HAP-1 (cell line): ENCODE results near the gene CACNA1I.

Source experiments
- DNase-seq, 2 experiments: peaks; one replicate each; pipeline ENCODE4 v3.0.0-alpha.2; 2016 to 2020; ENCODE audit warnings: low spot score in 2 of 2
- H3K27me3 ChIP-seq: fragments of 250-450 bp; sonication (Bioruptor Pico); 2 replicates; pipeline ENCODE4 v1.5.1; 2020; ENCODE audit warnings: low read depth, mild to moderate bottlenecking, moderate library complexity
- H3K36me3 ChIP-seq: fragments of 250-450 bp; sonication (Bioruptor Pico); replicated peaks from 2 replicates; pipeline ENCODE4 v1.5.1; 2020; ENCODE audit warnings: mild to moderate bottlenecking
- H3K4me1 ChIP-seq: fragments of 250-450 bp; sonication (Bioruptor Pico); 2 replicates; pipeline ENCODE4 v1.5.1; 2020; ENCODE audit warnings: mild to moderate bottlenecking
- H3K4me3 ChIP-seq: fragments of 250-450 bp; sonication (Bioruptor Pico); 2 replicates; pipeline ENCODE4 v1.5.1; 2020; ENCODE audit warnings: mild to moderate bottlenecking, moderate library complexity
- H3K9me3 ChIP-seq: fragments of 250-450 bp; sonication (Bioruptor Pico); 2 replicates; pipeline ENCODE4 v1.5.1; 2020; ENCODE audit warnings: mild to moderate bottlenecking, moderate library complexity
- in situ Hi-C: fragments of 300-500 bp; cut with MboI; formaldehyde crosslinking; loops from 3 replicates; pipeline ENCODE4 v1.14.3; 2020; ENCODE audit warnings: low sequenced_read_pairs, inconsistent platforms, mixed read lengths

CACNA1I gene

DNA sequence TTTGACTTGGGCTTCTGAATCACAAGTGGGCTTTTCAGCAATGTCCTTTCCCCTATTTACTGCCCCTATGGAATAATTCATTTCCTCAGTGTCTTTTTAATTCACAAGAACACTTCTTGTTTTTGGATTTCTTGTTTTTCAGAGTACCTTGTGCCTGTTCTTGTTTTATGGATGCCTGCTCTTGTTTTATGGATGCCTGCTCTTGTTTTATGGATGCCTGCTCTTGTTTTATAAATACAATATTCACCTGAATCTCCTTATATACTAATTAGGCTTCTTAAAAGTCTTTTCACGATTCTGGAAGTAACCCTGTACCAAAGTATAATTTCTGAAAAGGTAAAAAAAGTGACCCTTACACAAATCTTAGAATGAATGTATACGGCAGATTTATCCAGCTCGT is 32.8 kb downstream of the CACNA1I start:
- Histone ChIP-seq H3K36me3 (no peaks in the 10 kb centered on the region), H3K4me1 (no peaks in the 10 kb centered on the region), H3K9me3 (peaks cover 6% of the 10 kb centered on the region), H3K4me3 (no peak overlapping the region), H3K27me3 (peaks cover 16% of the 10 kb centered on the region)
- in situ Hi-C loops, result no loop called here
- no peak for DNase-seq

DNA sequence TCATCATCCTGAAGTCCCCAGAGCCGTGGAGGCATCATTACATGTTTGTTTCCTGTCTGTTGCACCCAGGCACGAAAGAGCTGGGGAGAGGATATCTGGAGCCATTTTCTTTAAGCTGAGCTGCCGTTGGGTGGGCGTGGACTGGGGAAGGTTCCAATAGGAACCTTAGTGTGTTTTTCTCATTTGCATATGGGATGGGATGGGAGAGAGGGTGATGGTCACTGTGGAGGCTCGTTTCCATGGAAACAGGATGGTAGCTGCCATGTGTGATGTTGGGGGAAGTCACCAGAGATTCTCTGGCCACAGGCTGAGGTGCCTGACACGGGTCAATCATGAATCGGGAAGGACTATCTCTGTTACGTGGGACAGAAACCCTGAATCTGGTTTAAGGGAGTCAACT is 39.7 kb downstream of the CACNA1I start:
- H3K27me3 ChIP-seq, result peaks cover under 1% of the 10 kb centered on the region
- no peaks in the 10 kb centered on the region for H3K36me3 ChIP-seq
- no peaks in the 10 kb centered on the region for H3K4me1 ChIP-seq
- H3K9me3 ChIP-seq, result no peaks in the 10 kb centered on the region
- in situ Hi-C loops, result no loop called here
- H3K4me3 ChIP-seq, result no peak overlapping the region
- no peak for DNase-seq

DNA sequence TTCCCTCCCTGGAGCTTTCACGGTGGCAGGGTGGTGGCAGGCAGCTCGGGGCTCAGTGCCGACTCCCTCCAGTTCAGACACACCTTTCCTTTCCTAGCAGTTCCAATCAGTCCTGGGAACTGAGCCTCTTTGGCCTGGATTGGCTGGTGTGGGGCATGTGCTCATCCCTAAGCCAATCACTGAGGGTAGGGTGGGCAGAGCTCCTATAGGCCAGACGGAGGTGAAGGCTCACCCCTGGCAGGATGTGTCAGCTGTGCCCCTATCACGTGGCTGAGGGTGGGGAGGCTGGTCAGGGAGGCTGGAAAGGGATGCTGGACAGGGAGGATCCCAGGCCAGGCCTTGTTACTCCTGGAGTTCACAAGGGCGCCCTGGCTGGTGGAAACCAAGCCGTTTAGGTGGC is 40.2 kb downstream of the CACNA1I start:
- Histone ChIP-seq H3K27me3 (peaks cover 5% of the 10 kb centered on the region), H3K4me1 (no peaks in the 10 kb centered on the region), H3K9me3 (no peaks in the 10 kb centered on the region), H3K36me3 (no peaks in the 10 kb centered on the region), H3K4me3 (no peak overlapping the region)
- in situ Hi-C loops, result no loop called here
- DNase-seq, result no peak

DNA sequence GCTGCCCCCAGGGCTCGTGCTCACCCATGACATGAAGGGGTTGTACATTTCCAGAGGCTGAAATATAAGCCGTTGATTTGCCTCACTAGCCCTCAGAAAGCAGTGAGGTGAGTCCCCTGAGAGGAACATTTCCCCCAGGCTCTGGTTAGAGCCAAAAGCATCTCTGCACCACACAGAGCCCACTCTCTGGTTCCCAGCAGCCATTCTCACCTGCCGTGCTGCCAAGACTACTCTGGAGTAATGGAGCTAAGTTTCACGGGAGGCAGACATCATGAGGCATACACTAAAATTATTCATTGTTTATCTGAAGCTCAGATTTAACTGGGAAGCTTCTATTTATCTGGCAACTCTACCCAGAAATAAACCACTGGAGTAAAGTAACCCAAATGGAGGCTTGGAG is 40.8 kb downstream of the CACNA1I start:
- no peak for DNase-seq
- no peaks in the 10 kb centered on the region for H3K9me3 ChIP-seq
- no peak overlapping the region for H3K4me3 ChIP-seq
- H3K4me1 ChIP-seq, result no peaks in the 10 kb centered on the region
- H3K27me3 ChIP-seq, result peaks cover 10% of the 10 kb centered on the region
- H3K36me3 ChIP-seq, result no peaks in the 10 kb centered on the region
- in situ Hi-C loops, result no loop called here

DNA sequence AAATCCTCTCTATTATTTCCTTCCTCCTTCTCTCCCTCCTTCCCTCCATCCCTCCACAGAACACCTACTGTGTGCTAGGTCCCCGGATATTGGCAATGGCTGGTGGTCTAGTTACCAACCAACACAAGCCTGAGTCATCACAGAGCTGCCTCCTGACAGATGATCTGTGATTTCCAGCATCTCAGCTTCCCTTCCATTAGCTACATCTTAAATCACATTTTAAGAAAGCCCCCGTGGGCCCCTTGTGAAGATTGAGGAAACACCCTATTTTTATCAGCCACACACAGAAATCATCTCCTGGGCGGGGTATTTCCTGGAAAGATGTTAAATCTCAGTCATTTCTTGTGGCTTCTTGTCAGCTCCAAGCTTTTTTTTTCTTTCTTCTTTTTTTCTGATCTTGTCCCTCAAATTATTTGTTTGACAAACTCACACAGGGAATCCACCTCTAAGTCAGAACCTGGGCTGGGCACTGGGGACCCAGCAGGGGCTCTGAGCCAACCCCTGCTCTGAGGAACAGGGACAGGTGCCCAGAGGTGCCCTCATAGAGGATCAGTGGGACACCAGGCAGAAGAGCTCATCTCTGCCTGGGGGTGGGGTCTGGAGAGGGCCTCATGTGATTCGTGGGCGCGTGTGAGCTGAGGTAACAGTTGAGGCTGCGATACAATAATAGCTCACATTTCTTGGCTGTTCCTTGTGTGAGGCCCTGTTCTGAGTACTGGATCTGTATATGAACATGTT is 42.4 kb downstream of the CACNA1I start:
- no peaks in the 10 kb centered on the region for H3K9me3 ChIP-seq
- in situ Hi-C loops, result no loop called here
- H3K27me3 ChIP-seq, result peaks cover 13% of the 10 kb centered on the region
- no peak overlapping the region for H3K4me3 ChIP-seq
- H3K4me1 ChIP-seq, result no peaks in the 10 kb centered on the region
- no peak for DNase-seq
- H3K36me3 ChIP-seq, result no peaks in the 10 kb centered on the region

DNA sequence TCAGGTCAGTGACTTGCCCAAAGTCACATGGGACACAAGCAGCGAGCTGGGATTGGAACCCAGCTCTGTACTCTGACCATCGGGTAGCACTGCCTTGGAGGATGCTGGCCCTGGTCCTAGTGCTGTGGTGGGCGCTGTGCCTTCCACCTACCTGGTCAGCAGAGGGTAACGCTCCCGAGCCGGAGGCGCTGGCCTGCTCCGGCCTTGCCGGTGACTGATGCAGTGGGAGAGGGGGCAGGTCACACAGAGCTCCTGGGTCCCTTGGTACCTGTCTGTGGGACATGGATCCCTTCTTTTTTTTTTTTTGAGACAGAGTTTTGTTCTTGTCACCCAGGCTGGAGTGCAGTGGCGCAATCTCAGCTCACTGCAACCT is 43.0 kb downstream of the CACNA1I start:
- Histone ChIP-seq H3K27me3 (peaks cover 13% of the 10 kb centered on the region), H3K4me3 (no peak overlapping the region)
- in situ Hi-C loops, result no loop called here

DNA sequence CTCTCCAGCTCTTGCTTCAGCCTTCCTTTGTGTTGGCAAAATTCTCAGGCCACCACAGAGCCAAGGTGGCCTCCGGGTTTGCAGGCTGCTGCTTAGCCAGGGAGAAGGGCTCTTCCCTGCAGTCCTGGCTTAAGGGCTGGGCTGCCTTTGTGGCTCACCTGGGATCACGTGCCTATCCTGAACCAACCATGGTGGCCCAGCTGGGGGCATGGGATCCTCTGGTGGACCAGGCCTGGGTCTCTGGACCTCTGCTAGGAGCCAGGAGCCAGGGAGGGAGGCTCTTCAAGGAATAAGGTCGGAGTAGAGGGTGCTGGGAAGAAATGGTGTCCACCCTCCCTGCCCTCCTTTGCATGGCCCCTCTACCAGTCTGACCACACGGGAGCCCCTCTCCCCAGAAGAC is 43.9 kb downstream of the CACNA1I start:
- Histone ChIP-seq H3K27me3 (peaks cover 13% of the 10 kb centered on the region), H3K9me3 (no peaks in the 10 kb centered on the region)

More for the DNA sequence above, 43.0 kb downstream of the CACNA1I start:
- no peak for DNase-seq
- H3K9me3 ChIP-seq, result no peaks in the 10 kb centered on the region
- H3K36me3 ChIP-seq, result no peaks in the 10 kb centered on the region
- H3K4me1 ChIP-seq, result no peaks in the 10 kb centered on the region

DNA sequence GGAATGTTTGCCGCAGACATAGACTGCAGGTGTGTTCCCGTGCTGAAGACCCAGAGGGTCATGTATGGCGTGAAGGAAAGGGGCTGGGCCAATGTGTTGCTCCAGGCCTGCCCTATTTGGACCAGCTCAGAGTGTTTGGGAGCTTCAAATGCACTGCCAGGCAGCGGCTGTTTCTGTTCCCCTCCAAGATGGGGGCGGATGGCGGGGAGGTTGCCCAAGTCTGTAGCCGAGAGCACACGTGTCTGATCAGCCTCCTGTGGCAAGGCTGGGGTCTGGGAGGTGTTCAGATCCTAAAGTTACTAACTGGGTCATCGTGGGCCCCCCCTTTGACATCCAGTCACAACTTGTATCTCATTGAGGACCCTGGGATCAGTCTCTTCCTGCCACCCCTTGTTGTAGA is 45.5 kb downstream of the CACNA1I start:
- DNase-seq, result no peak
- H3K27me3 ChIP-seq, result peaks cover 13% of the 10 kb centered on the region
- no peaks in the 10 kb centered on the region for H3K36me3 ChIP-seq
- no peak overlapping the region for H3K4me3 ChIP-seq
- in situ Hi-C loops, result no loop called here
- no peaks in the 10 kb centered on the region for H3K9me3 ChIP-seq
- no peaks in the 10 kb centered on the region for H3K4me1 ChIP-seq

More for the DNA sequence above, 43.9 kb downstream of the CACNA1I start:
- Histone ChIP-seq H3K36me3 (no peaks in the 10 kb centered on the region), H3K4me1 (no peaks in the 10 kb centered on the region), H3K4me3 (no peak overlapping the region)
- in situ Hi-C loops, result no loop called here
- DNase-seq, result no peak

DNA sequence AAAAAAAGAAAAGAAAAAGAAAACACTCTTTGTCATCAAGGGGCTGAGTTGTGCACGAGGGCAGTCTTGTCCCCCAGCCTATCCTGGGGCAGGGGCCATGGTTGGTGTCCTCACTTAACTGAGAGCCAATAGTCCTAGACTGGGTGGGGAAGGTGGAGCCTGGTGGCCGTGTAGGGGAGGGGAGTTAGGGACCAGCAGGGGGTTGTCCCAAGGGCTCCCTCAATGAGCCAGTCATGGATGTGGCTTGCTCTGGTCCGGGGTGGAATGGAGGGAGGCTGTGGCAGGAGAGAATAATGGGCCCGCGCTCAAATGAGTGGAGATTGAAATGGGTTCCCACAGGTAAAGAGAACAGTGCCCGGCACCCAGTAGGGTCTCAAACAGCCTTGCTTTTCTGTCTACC is 46.2 kb downstream of the CACNA1I start:
- H3K4me1 ChIP-seq, result no peaks in the 10 kb centered on the region
- H3K36me3 ChIP-seq, result no peaks in the 10 kb centered on the region
- H3K27me3 ChIP-seq, result peaks cover 13% of the 10 kb centered on the region
- no peaks in the 10 kb centered on the region for H3K9me3 ChIP-seq
- no peak for DNase-seq
- no peak overlapping the region for H3K4me3 ChIP-seq
- in situ Hi-C loops, result no loop called here

DNA sequence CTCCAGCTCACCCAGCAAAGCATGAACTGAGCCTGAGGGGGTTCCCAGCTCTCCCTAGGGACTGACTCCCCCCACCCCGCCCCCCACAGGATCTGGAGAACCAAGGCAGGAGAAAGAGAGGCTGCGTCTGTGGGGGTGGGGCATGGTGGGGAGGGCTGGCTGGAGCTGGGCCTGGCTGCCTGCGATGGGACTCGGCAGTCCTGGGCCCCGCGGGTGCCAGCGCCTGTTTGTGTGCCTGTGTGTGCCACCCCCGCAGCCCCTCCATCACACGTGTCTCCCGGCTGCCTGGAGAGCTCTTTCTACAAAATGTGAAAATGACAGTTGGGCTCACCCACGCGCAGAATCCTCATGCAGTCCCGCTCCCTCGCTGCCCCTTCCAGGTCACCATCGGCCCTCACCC is 46.8 kb downstream of the CACNA1I start:
- H3K36me3 ChIP-seq, result no peaks in the 10 kb centered on the region
- no peak overlapping the region for H3K4me3 ChIP-seq
- H3K27me3 ChIP-seq, result peaks cover 13% of the 10 kb centered on the region
- DNase-seq, result no peak
- H3K9me3 ChIP-seq, result no peaks in the 10 kb centered on the region
- no peaks in the 10 kb centered on the region for H3K4me1 ChIP-seq
- in situ Hi-C loops, result no loop called here

DNA sequence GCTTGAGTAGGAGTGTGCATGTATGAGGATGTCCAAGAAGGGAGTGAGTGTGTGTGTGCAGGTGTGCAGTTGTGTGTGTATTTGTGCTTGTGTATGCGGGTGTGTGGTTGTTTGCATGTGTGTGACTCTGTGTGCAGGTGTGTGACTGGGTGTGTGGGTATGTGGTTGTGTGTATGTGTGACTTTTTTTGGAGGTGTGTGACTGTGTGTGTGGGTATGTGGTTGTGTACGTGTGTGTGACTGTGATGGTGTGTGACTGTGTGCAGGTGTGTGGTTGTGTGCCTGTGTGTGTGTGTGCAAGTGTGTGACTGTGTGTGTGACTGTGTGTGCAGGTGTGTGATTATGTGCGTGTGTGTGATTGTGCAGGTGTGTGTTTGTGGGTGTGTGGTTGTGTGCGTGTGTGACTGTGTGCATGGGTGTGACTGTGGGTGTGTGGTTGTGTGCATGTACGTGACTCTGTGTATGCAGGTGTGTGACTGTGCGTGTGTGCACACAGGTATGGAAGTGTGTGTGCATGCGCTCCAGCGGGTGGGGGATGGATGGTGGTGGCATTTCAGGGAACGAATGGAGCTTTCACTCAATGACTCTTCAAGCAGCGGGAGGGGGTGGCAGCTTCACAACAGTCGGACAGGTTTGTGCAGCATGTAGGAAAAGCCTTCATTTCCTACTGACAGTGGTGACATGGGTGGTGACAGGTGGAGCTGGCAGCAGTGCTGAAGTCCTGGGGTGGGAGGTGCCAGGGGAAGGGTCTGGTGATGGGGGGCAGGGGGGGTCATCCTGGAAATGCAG is 47.6 kb downstream of the CACNA1I start:
- Histone ChIP-seq H3K36me3 (no peaks in the 10 kb centered on the region), H3K4me1 (no peaks in the 10 kb centered on the region), H3K27me3 (peaks cover 13% of the 10 kb centered on the region), H3K9me3 (no peaks in the 10 kb centered on the region), H3K4me3 (no peak overlapping the region)
- no peak for DNase-seq
- in situ Hi-C loops, result no loop called here

DNA sequence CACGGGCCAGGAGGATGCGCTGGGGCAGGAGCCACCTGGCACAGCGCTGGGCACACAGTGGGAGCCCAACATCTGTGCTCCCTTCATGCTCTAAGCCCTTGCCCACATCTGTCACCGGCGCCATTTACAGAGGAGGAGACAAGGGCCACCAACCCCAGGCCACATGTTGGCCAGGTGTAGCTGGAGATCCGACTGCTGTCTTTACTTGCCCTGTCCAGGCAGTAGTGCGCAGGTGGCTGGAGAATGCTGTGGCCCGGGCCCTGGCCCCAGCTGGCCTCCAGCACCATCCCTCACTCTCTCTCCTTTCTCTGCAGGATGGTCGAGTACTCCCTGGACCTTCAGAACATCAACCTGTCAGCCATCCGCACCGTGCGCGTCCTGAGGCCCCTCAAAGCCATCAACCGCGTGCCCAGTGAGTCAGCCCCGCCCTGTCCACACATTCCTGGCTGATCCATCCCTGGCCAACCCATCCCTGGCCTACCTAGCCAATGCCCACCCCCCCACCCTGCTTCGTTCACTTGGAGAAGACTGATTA is 48.5 kb downstream of the CACNA1I start:
- no peak overlapping the region for H3K4me3 ChIP-seq
- DNase-seq, result no peak
- no peaks in the 10 kb centered on the region for H3K4me1 ChIP-seq
- no peaks in the 10 kb centered on the region for H3K36me3 ChIP-seq
- in situ Hi-C loops, result no loop called here
- peaks cover 13% of the 10 kb centered on the region for H3K27me3 ChIP-seq
- no peaks in the 10 kb centered on the region for H3K9me3 ChIP-seq

DNA sequence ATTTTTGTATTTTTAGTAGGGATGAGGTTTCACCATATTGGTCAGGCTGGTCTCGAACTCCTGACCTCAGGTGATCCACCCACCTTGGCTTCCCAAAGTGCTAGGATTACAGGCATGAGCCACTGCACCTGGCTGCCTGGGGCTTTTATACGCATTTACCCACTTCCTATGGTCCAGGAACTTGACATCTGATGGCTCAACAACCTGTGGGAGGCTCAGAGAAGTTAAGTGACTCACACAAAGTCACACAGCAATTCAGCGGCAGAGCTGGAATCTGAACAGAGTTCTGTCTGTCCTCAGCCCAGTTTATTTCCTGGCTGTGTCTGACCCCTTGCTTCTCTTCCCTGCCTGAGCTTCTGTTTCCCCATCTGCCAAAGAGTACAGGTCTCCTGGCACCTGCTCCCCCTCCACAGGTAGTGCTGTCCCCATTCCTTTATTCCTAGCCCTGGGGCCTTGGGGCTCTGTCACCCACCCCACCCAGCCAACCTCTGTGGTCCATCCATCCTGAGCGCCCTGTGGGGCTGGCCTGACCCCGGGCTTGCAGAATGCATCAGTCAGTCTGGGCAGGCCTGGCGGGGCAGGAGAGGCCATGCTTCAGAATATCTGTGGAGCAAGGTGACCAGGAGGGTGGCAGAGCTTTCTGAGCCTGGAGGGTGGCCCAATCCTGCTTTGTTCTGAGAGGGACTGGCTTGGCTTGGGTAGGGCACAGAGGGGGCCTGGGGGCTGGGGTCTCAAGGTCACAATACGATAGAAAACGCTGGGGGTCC is 50.6 kb downstream of the CACNA1I start:
- Histone ChIP-seq H3K4me1 (peaks cover 4% of the 10 kb centered on the region), H3K36me3 (no peaks in the 10 kb centered on the region), H3K9me3 (no peaks in the 10 kb centered on the region), H3K27me3 (peaks cover 5% of the 10 kb centered on the region), H3K4me3 (no peak overlapping the region)
- DNase-seq, result no peak
- in situ Hi-C loops, result loop anchor here (10.0 kb wide), 1 partner anchor 404 kb away; no protein-coding TSS in a partner anchor
